Measurements from ENCODE around the gene C16orf74. TPM values are rescaled to one million over a fixed set of nuclear protein-coding genes. Genes with fewer than 3 reads are reported as not detected.

Gene C16orf74
- total and polyA plus RNA-seq, 2 of the 13 experiments (the other 11 are each of a cell fraction or from before 2014, with no cell fraction given): 0.13 to 0.29 TPM

DNA sequence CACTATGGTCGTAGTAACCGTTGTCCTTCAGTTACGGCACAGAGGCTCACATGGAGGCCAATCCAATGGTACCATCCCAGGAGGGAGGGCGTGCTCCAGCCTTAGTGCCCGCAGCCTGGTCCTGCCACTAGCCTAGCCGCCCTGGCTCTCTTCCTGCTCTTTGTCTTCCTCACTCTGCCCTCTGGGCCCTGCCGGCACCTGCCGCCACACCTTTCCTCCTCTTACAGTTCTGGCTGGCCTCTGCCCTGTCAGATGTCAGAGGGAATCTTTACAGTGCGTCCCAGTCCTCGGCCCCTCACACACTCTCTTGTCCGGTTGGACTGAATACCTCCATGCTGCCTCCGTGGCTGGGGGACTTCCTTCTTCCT, 85.5 kb downstream of the C16orf74 start:
- ATAC-seq: no peak
- H3K27me3 ChIP-seq (ENCODE audit: control insufficient read depth in 1 of 2, insufficient read depth in 2 of 2, low read length in 2 of 2): no peaks in the 10 kb centered on the region
- FAIRE-seq: no peak
- H2AFZ ChIP-seq (ENCODE audit: low read length): no peak overlapping the region
- WGBS (ENCODE audit: low lambda C conversion rate): 99% methylated on average over 12 of the region's 12 CpGs
- H3K36me3 ChIP-seq (replicated peaks in 1 of 2; ENCODE audit: control insufficient read depth in 1 of 2, insufficient read depth in 2 of 2, low read length in 2 of 2): peaks cover 69 to 96% of the 10 kb centered on the region in 2 experiments
- H3K4me1 ChIP-seq (ENCODE audit: insufficient read depth, low read length): no peaks in the 10 kb centered on the region
- intact Hi-C loops (cut with micrococcal nuclease; ENCODE audit: unreplicated experiment) (no loop called here), in situ Hi-C loops (cut with HindIII; ENCODE audit: extremely low pct_ligation_motif_present, low pct_unique_long_range_greater_than_20kb) (no loop called here)
- TF ChIP-seq RBM22 (optimal IDR thresholded peaks at IDR 0.05; ENCODE audit: low read length) (peak; percentile 84), ZNF670 (CRISPR knock-in tag; IDR thresholded peaks at IDR 0.05; ENCODE audit: borderline replicate concordance) (no peak)
- H3K27ac ChIP-seq (ENCODE audit: extremely low read length, insufficient read depth, low read length): no peak overlapping the region
- CTCF ChIA-PET (ENCODE audit: low intra/inter-chr PET ratio, low total read pairs): no interaction called here
- no peak for DNase-seq (ENCODE audit: low spot score)
- no peak overlapping the region for H3K9ac ChIP-seq (ENCODE audit: insufficient read depth, low read depth, low read length)
- H3K79me2 ChIP-seq (ENCODE audit: insufficient read depth, low read length): no peaks in the 10 kb centered on the region
- peaks cover 5% of the 10 kb centered on the region; the same call in 1 of the 2 replicates for H4K20me1 ChIP-seq (ENCODE audit: insufficient read depth, low read length)
- no peak overlapping the region for H3K4me3 ChIP-seq (replicated peaks in 1 of 3; ENCODE audit: insufficient read depth in 1 of 3, low read depth in 2 of 3, low read length in 3 of 3)
- BruUV-seq (replicated peaks): no TSS peak
- no peak overlapping the region for H3K4me2 ChIP-seq (ENCODE audit: low read depth, low read length)
- POLR2A ChIA-PET: no interaction called here
- H3K9me3 ChIP-seq (ENCODE audit: low read length): no peaks in the 10 kb centered on the region

DNA sequence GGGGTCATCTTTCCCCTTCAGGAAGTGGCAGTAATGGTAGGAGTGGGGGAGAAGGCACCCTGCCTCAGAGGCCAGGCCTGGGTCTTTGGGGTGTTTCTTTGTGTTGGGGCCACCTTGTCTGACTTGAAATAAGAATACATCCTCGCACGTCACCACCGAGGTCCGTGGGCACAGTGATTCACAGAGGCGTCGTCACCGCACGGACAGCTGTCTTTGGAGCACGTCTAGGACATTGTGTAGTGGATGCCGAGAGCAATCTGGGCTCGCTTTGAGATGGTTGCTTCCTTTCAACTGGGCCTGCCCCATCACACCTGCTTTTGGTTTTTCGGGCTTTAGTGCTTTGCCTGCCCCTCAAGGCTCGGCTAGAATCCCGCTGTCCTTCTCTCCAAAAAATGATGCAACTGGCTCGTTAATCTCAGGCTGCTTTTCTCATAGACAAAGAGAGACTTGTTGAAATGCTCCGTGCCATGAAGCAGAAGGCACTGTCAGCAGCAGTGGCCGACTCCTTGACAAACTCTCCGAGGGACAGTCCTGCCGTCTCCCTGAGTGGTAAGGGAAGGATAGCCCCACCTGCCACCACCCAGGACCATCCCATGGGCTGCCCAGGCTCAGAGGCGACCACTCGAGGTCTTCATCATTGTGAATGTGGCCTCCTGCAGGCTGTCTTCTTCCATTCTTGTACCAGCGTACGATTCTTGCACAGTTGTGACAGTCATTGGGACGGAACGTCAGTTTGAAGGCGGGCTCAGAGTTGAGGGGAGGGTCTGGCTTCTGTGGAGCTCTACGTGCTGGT, 86.1 kb downstream of the C16orf74 start:
- Histone ChIP-seq H3K27me3 (ENCODE audit: control insufficient read depth in 1 of 2, insufficient read depth in 2 of 2, low read length in 2 of 2) (no peaks in the 10 kb centered on the region), H2AFZ (ENCODE audit: low read length) (no peak overlapping the region), H3K4me2 (ENCODE audit: low read depth, low read length) (no peak overlapping the region), H3K36me3 (replicated peaks in 1 of 2; ENCODE audit: control insufficient read depth in 1 of 2, insufficient read depth in 2 of 2, low read length in 2 of 2) (peaks cover 72 to 96% of the 10 kb centered on the region in 2 experiments), H3K9ac (ENCODE audit: insufficient read depth, low read depth, low read length) (no peak overlapping the region), H3K27ac (ENCODE audit: extremely low read length, insufficient read depth, low read length) (no peak overlapping the region), H3K4me3 (replicated peaks in 1 of 3; ENCODE audit: insufficient read depth in 1 of 3, low read depth in 2 of 3, low read length in 3 of 3) (no peak overlapping the region), H3K4me1 (ENCODE audit: insufficient read depth, low read length) (no peaks in the 10 kb centered on the region), H3K79me2 (ENCODE audit: insufficient read depth, low read length) (no peaks in the 10 kb centered on the region), H3K9me3 (ENCODE audit: low read length) (no peaks in the 10 kb centered on the region), H4K20me1 (ENCODE audit: insufficient read depth, low read length) (peaks cover 7% of the 10 kb centered on the region; the same call in 1 of the 2 replicates)
- BruUV-seq (replicated peaks): no TSS peak
- DNase-seq (ENCODE audit: low spot score): no peak
- in situ Hi-C loops (cut with HindIII; ENCODE audit: extremely low pct_ligation_motif_present, low pct_unique_long_range_greater_than_20kb): no loop called here
- 97% methylated on average over 24 of the region's 27 CpGs for WGBS (ENCODE audit: low lambda C conversion rate)
- POLR2A ChIA-PET: no interaction called here
- no peak for FAIRE-seq
- intact Hi-C loops (cut with micrococcal nuclease; ENCODE audit: unreplicated experiment): no loop called here
- no peak for ATAC-seq
- TF ChIP-seq ZBTB38 (CRISPR knock-in tag; IDR thresholded peaks at IDR 0.05) (peak; percentile 21; the same call in 1 of the 2 replicates), HHEX (CRISPR knock-in tag; IDR thresholded peaks at IDR 0.05) (no peak), ZFP91 (CRISPR knock-in tag; IDR thresholded peaks at IDR 0.05; ENCODE audit: borderline replicate concordance) (no peak), NFKB2 (CRISPR knock-in tag; IDR thresholded peaks at IDR 0.05; ENCODE audit: borderline replicate concordance) (peak; percentile 34; the same call in 1 of the 2 replicates)
- CTCF ChIA-PET (ENCODE audit: low intra/inter-chr PET ratio, low total read pairs): no interaction called here
